VCaP (cell line): ENCODE results near the gene DGLUCY.
A peak's percentile ranks its signal among the peaks of the same experiment; 100 is the strongest.

Experiments
- H3K27ac ChIP-seq: fragments of 450-650 bp; 2 replicates; pipeline ENCODE4 v1.5.1; 2017
- TF ChIP-seq, protein P1 (sequence below): fragments of 450-650 bp; conservative IDR thresholded peaks from 2 replicates; pipeline ENCODE4 v1.5.1; 2017; ENCODE audit warnings: mild to moderate bottlenecking, moderate library complexity

Gene DGLUCY

DNA sequence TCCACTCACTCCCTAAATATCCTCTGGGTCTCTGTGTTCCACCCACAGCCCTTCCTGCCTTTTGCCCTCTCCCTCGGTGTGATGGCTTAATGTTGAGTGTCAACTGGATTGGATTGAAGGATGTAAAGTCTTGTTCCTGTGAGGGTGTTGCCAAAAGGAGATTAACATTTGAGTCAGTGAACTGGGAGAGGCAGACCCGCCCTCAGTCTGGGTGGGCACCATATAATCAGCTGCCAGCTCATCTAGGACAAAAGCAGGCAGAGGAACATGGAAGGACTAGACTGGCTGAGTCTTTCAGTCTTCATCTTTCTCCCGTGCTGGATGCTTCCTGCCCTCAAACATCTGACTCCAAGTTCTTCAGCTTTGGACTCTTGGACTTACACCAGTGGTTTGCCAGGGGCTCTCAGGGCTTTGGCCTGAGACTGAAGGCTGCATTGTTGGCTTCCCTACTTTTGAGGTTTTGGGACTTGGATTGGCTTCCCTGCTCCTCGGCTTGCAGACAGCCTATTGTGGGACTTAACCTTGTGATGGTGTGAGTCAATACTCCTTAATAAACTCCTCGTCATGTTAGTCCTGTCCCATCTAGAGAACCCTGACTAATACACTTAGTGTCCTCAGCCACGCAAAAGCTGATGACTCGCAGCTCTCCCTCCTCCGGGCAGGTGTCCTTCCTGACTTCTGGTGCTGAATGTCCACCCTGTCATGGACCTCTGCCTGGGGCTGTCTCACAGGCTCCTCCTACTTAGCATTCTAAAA, 5.9 kb downstream of the DGLUCY start:
- no peak overlapping the region for H3K27ac ChIP-seq
- TF ChIP-seq, protein P1, sequence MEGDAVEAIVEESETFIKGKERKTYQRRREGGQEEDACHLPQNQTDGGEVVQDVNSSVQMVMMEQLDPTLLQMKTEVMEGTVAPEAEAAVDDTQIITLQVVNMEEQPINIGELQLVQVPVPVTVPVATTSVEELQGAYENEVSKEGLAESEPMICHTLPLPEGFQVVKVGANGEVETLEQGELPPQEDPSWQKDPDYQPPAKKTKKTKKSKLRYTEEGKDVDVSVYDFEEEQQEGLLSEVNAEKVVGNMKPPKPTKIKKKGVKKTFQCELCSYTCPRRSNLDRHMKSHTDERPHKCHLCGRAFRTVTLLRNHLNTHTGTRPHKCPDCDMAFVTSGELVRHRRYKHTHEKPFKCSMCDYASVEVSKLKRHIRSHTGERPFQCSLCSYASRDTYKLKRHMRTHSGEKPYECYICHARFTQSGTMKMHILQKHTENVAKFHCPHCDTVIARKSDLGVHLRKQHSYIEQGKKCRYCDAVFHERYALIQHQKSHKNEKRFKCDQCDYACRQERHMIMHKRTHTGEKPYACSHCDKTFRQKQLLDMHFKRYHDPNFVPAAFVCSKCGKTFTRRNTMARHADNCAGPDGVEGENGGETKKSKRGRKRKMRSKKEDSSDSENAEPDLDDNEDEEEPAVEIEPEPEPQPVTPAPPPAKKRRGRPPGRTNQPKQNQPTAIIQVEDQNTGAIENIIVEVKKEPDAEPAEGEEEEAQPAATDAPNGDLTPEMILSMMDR: no peak

DNA sequence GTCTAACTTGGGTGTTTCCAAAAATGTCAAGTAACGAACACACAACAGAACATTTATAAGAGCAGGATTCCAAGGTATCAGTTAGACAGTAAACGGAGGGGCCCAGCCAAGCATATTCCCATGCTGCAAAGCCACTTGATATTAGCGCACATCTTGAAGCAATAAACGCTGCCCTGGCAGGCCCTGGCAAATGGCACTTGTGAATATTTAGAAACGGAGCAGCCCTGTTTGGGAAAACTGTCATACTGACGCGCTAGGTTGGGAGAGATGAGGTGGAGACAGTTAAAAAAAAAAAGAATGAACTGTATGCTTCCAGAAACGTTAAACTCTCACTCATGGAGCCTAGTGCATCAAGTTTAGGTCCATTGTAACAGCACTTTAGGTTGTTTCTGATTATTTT, 9.3 kb downstream of the DGLUCY start:
- no peak overlapping the region for H3K27ac ChIP-seq
- TF ChIP-seq, protein P1: no peak

DNA sequence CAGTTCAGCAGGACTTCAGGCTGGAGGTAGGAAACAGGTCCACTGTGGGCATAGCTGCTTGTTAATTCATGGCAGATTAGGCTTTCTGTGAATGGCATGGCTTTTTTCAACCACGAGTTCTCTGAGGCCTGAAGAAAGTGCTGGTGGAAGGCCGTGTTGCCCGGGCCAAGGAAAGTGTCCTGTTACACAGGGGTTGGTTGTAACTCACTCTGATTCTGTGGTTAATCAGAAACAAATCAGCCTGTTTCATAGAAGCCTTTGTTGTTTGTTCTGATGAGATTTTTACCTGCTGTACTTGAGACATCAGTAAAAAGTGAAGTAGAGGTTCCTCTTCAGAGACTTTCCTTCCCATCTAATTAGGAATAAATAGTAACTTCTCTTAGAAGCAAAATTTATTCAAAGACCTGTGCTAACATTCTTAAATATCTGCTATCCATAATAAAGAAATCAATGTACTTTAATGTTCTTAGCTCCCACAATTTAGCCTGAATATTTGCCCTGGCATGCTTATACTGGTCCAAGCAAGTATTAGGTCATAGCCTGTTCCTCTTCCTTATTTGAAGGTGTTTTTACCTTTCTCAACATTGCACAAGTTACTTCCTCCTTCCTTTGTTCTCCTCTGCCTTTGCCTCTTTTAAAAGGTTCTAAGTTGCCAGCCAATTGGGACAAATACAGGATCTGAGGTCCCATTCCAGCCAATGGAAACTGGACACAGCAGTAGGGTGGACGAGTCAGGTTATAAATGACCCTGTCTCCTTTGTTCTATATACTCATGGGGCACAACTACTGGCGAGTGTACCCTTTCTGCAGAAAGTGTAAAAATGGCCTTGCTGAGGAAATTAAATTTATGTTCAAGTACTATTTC, 10.8 kb downstream of the DGLUCY start:
- H3K27ac ChIP-seq: 0 out of 2 replicates have a peak overlapping the region, but pooled peaks have one; percentile 11

DNA sequence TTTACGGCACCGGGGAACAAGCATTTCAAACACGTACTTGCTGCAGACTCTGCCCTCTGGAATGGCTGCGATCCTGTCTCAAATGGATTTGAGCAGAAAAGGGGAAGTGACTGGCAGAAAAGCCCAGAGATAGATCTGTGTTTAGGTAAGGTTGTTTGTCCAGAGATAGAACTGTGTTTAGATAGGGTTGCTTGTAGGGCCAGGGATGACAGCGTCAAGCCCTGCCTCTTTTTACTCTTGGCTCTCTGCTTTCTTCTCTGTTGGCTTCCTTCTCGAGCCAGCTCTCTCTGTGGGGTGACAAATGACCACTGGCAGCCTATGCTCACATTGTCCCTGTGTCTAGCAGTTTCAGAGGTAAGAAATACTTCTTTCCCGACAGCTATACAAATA, 11.4 kb downstream of the DGLUCY start:
- TF ChIP-seq, protein P1: no peak

DNA sequence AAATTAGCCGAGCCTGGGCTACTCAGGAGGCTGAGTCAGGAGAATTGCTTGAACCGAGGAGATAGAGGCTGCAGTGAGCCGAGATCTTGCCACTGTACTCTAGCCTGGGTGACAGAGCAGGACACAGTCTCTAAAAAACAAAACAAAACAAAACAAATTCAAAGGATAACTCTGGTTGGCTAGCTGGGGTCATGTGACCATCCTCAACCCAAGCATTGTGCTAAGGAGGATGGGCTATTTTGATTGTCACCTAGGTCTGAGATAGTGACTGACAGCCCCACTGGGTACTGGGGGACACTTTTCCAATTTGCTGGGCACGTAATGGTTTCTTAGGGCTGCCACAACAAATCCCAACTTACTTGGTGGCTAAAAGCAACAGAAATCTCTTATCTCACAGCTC, 11.9 kb downstream of the DGLUCY start:
- TF ChIP-seq, protein P1: no peak
- H3K27ac ChIP-seq: 0 out of 2 replicates have a peak overlapping the region, but pooled peaks have one; percentile 11

More for the DNA sequence above, 11.4 kb downstream of the DGLUCY start:
- 0 out of 2 replicates have a peak overlapping the region, but pooled peaks have one; percentile 11 for H3K27ac ChIP-seq

DNA sequence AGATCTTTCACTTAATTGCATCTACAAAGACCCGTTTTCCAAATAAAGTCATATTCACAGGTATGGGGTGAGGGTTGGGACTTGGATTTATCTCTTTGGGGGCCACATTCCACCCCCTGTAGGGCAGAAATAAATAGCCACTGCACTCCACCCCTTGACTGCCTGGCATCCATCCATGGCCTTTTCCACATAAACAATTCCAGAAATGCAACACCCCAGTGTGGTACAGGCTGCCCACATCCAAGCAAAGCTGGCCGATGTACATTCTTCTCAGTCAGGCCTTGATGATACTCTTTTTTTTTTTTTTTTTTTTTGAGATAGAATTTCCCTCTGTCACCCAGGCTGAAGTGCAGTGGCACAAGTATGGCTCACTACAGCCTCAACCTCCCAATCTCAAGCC, 12.9 kb downstream of the DGLUCY start:
- peak overlapping the region; percentile 66; the same call in 1 of the 2 replicates for H3K27ac ChIP-seq
- TF ChIP-seq, protein P1: no peak

DNA sequence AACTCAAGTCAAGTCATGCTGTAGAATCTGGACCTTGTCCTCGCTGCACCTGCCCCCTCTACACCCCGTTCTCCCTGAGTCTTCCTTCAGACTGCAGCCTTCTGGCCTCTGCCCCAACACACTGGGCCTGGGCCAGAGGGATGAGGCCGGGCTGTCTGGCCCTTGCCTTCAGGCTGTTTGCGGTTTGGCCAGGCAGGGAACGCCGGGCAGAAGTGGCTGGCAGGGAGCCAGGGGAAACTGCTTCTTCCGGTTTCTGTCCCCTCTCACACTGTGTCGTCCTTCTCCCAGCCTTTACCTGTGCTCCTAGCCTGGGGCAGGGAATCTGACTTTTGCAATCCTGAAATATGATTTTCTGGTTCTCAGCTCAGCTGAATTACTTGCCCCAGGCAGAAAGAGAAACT, 13.5 kb downstream of the DGLUCY start:
- peak overlapping the region; percentile 66 for H3K27ac ChIP-seq
- TF ChIP-seq, protein P1: no peak
